ENCODE results near the gene STON2.

Gene STON2

DNA sequence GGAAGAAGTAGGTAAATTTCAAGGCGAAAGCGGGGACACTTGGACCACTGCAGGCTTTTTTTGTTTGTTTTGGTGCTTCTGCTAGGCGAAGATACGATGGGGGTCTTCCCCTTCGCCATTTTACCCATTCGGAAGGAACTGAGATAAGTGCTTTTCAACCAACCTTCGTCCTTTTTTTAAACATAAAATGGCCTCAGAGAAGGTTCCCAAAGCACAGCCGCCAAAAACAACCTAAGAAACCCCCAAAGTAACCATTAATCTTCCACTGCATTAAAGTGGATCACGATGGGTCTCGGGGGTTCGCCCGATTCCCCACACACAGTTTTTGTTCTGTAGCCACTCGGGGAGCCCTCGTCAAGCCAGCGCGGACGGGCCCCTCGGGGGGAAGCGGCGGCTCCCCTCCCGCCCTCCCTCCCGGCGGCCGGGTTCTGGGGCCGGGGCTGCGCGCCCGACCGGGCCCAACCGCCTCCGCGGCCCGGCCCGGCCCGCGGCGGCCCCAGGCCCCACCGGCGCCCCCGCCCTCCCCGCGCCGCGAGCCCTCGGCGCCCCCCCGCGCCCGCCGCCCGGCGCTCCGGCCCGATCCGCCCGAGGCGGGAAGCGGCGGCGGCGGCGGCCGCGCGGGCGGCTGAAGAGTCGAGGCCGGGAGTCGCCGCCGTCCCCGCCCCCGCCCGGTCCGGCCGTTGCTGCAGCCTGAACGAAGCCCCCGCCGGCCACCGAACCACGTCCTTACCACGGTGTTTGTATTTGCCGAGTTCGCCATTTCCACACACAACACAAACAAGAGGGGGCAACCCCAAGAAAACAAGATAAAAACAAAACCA is 180.2 kb downstream of the STON2 start:
- Histone ChIP-seq H3K4me3 (ENCODE audit: low read depth, low read length) (peak overlapping the region; percentile 99), H3K36me3 (ENCODE audit: control insufficient read depth, insufficient read depth, low read length) (peaks cover 20% of the 10 kb centered on the region), H3K9me3 (ENCODE audit: control insufficient read depth, insufficient read depth, low read length) (no peaks in the 10 kb centered on the region), H3K27ac (ENCODE audit: low read depth, low read length) (peak overlapping the region; percentile 98), H3K9ac (ENCODE audit: low read depth, low read length) (peak overlapping the region; percentile 99), H3K4me1 (ENCODE audit: control insufficient read depth, insufficient read depth, low read length) (peaks cover 28% of the 10 kb centered on the region), H3K27me3 (ENCODE audit: control insufficient read depth, insufficient read depth, low read length) (no peaks in the 10 kb centered on the region)

DNA sequence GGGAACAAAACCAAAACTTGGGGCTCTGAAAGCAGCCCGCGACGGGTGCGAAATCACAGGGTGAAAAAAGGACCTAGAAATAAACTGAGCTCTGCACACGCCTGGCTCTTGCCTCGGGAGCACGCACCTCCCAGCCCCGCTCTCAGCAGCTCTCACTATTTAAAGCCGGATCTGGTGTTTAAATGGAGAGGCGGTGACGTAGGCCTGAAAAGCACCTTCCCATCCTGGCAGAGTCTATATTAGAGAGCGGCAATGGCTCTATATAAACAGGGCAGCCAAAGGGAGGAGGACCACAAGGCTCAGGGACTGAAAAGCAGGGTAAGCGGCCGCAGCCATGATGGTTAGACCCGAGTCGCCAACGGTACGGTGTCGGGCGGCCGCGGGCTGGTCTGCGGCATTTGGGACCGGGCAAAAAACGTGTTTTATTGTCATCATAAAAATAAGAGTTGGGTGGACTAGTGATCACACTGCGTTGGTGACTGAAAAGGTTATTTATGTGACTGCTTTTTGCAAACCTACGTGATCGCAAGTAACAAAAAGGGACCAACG is 180.8 kb downstream of the STON2 start:
- Histone ChIP-seq H3K27me3 (ENCODE audit: control insufficient read depth, insufficient read depth, low read length) (no peaks in the 10 kb centered on the region), H3K27ac (ENCODE audit: low read depth, low read length) (peak overlapping the region; percentile 96), H3K9ac (ENCODE audit: low read depth, low read length) (peak overlapping the region; percentile 99), H3K4me3 (ENCODE audit: low read depth, low read length) (peak overlapping the region; percentile 99), H3K36me3 (ENCODE audit: control insufficient read depth, insufficient read depth, low read length) (peaks cover 26% of the 10 kb centered on the region), H3K4me1 (ENCODE audit: control insufficient read depth, insufficient read depth, low read length) (peaks cover 28% of the 10 kb centered on the region), H3K9me3 (ENCODE audit: control insufficient read depth, insufficient read depth, low read length) (no peaks in the 10 kb centered on the region)

DNA sequence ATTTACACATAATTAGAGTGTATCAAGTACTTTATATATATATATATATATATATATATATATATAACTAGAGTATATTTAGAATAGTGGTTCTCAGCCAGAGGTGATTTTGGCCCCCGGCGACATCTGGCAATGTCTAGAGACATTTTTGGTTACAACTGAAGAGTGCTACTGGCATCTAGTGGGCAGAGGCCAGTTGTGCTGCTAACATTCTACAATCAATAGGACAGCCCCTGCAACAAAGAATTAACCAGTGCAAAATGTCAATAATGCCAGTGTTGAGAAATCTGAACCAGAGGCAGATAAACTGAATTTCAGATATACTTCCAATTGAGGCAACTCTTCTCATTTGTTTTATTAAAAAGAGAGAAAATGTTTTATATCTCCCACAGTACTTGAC is 188.3 kb downstream of the STON2 start:
- Histone ChIP-seq H3K4me3 (ENCODE audit: low read depth, low read length) (no peak overlapping the region), H3K27me3 (ENCODE audit: control insufficient read depth, insufficient read depth, low read length) (no peaks in the 10 kb centered on the region), H3K27ac (ENCODE audit: low read depth, low read length) (no peak overlapping the region), H3K9me3 (ENCODE audit: control insufficient read depth, insufficient read depth, low read length) (no peaks in the 10 kb centered on the region), H3K4me1 (ENCODE audit: control insufficient read depth, insufficient read depth, low read length) (peaks cover 1% of the 10 kb centered on the region; the same call in 1 of the 2 replicates), H3K9ac (ENCODE audit: low read depth, low read length) (no peak overlapping the region), H3K36me3 (ENCODE audit: control insufficient read depth, insufficient read depth, low read length) (peaks cover 87% of the 10 kb centered on the region)
